ENCODE results near the gene COMMD1. TPM values are rescaled to one million over a fixed set of nuclear protein-coding genes. Genes with fewer than 3 reads are reported as not detected.

COMMD1 gene
- total and polyA plus RNA-seq, 2 donors (not counting 3 experiments of a cell fraction or from before 2014, with no cell fraction given): 39.5 to 57.1 TPM

GRCh38 chr2:62089658-62090057 lies 184.2 kb downstream of the COMMD1 start:
- H3K36me3 ChIP-seq (ENCODE audit: control insufficient read depth in 2 of 2, extremely low read depth in 1 of 2, insufficient read depth in 2 of 2, low read length in 2 of 2): no peaks in the 10 kb centered on the region
- ChIA-PET CTCF (no interaction called here), POLR2A (no interaction called here)
- TF ChIP-seq FOS (IDR thresholded peaks at IDR 0.05; ENCODE audit: borderline replicate concordance, insufficient read depth, low read length) (no peak), GATA2 (IDR thresholded peaks at IDR 0.05; ENCODE audit: insufficient read depth, insufficient read length, low read depth, low read length) (no peak), MYC (IDR thresholded peaks at IDR 0.05; ENCODE audit: low read depth, low read length) (no peak), POLR2AphosphoS5 (IDR thresholded peaks at IDR 0.05; ENCODE audit: insufficient read depth, low read depth, low read length) (no peak), MAX (IDR thresholded peaks at IDR 0.05; ENCODE audit: insufficient read depth, insufficient read length) (no peak), JUN (IDR thresholded peaks at IDR 0.05; ENCODE audit: borderline replicate concordance, insufficient read depth, insufficient read length, low read depth) (no peak), CTCF (IDR thresholded peaks at IDR 0.05; ENCODE audit: extremely low read depth in 1 of 2, insufficient read depth in 1 of 2, low read depth in 1 of 2, low read length in 2 of 2) (no peak), POLR2A (IDR thresholded peaks at IDR 0.05; ENCODE audit: low read depth, low read length) (no peak), EZH2 (IDR thresholded peaks at IDR 0.05; ENCODE audit: borderline replicate concordance, low read depth, low read length, severe bottlenecking) (no peak)
- no TSS peak for BruUV-seq (replicated peaks)
- FAIRE-seq (no peak), DNase-seq (ENCODE audit: low read depth, low spot score) (no peak)
- intact Hi-C loops (cut with micrococcal nuclease) (no loop called here), dilution Hi-C loops (cut with MboI; ENCODE audit: extremely low pct_ligation_motif_present, low sequenced_read_pairs) (no loop called here)
- H3K79me2 ChIP-seq (ENCODE audit: control insufficient read depth, insufficient read depth, low read length): no peaks in the 10 kb centered on the region
- H3K27ac ChIP-seq (ENCODE audit: insufficient read depth, low read depth, low read length): no peak overlapping the region
- no peak overlapping the region for H2AFZ ChIP-seq (ENCODE audit: low read depth, low read length)
- no peaks in the 10 kb centered on the region for H4K20me1 ChIP-seq (replicated peaks; ENCODE audit: control insufficient read depth, extremely low read depth, insufficient read depth, low read length)
- H3K27me3 ChIP-seq (ENCODE audit: control insufficient read depth in 2 of 2, insufficient read depth in 2 of 2, low read length in 2 of 2): no peaks in the 10 kb centered on the region
- no peak overlapping the region for H3K9ac ChIP-seq (replicated peaks; ENCODE audit: extremely low read depth, insufficient read depth, low read length)
- H3K4me1 ChIP-seq (ENCODE audit: control insufficient read depth, extremely low read depth, insufficient read depth, low read length): no peaks in the 10 kb centered on the region
- no peaks in the 10 kb centered on the region for H3K9me3 ChIP-seq (replicated peaks; ENCODE audit: control insufficient read depth, insufficient read depth, low read length)
- H3K9me1 ChIP-seq (replicated peaks; ENCODE audit: control insufficient read depth, extremely low read depth, insufficient read depth, low read length): no peaks in the 10 kb centered on the region
- H3K4me2 ChIP-seq (ENCODE audit: insufficient read depth, low read length): no peak overlapping the region
- H3K4me3 ChIP-seq (replicated peaks in 1 of 3; ENCODE audit: insufficient read depth in 1 of 3, low read depth in 1 of 3, low read length in 3 of 3): no peak overlapping the region
